Fibroblast of pulmonary artery (primary cell): ENCODE measurements around the gene HERPUD2.

Source experiments
- DNase-seq: peaks from one replicate; pipeline ENCODE4 v3.0.0-alpha.2; 2010; ENCODE audit warnings: low read depth
- H3K4me3 ChIP-seq: replicated peaks from 2 replicates; pipeline ENCODE4 v1.5.1; 2011; ENCODE audit warnings: low read depth, mild to moderate bottlenecking, control low read depth, low read length, moderate library complexity
- CTCF ChIP-seq: IDR thresholded peaks from 2 replicates; pipeline ENCODE4 v1.5.1; 2011; ENCODE audit warnings: mild to moderate bottlenecking, control low read depth, low read length, inconsistent platforms; ENCODE audit errors: missing control alignments

HERPUD2 gene

GRCh38 chr7:35694784-35695472, at the start of gene HERPUD2:
Gene HERPUD2, minus strand, starts transcription at chr7:35695135. Its CDS starts 805 bp downstream, at chr7:35694330.
- peak; percentile 94 for DNase-seq
- TF ChIP-seq CTCF: no peak
- H3K4me3 ChIP-seq: peak within 1 kb of the TSS; percentile 94

GRCh38 chr7:35738889-35739288, 44.0 kb upstream of the HERPUD2 start:
- TF ChIP-seq CTCF: no peak
- DNase-seq: no peak
- H3K4me3 ChIP-seq: no peak overlapping the region

- DNase-seq: peak; percentile 77
- no peak for TF ChIP-seq CTCF
- no peak overlapping the region for H3K4me3 ChIP-seq
Measured at GRCh38 chr7:35736725-35737124, 41.8 kb upstream of the HERPUD2 start.

- TF ChIP-seq CTCF: no peak
- DNase-seq: no peak
- no peak overlapping the region for H3K4me3 ChIP-seq
Measured at GRCh38 chr7:35735396-35735795, 40.5 kb upstream of the HERPUD2 start.

GRCh38 chr7:35734001-35734483, 39.1 kb upstream of the HERPUD2 start:
- DNase-seq: no peak
- no peak overlapping the region for H3K4me3 ChIP-seq
- no peak for TF ChIP-seq CTCF

GRCh38 chr7:35731349-35731748, 36.4 kb upstream of the HERPUD2 start:
- no peak for DNase-seq
- TF ChIP-seq CTCF: no peak
- no peak overlapping the region for H3K4me3 ChIP-seq

GRCh38 chr7:35729061-35729783, 34.3 kb upstream of the HERPUD2 start:
- DNase-seq: no peak

More at GRCh38 chr7:35729061-35729783, 34.3 kb upstream of the HERPUD2 start:
- H3K4me3 ChIP-seq: no peak overlapping the region
- TF ChIP-seq CTCF: no peak
